Muscle of leg (tissue), 11 donors: ENCODE measurements around the gene ISOC2. TPM values are rescaled to one million over a fixed set of nuclear protein-coding genes. Genes with fewer than 3 reads are reported as not detected.
"Not testable (repeated sequence)": the region's sequence is repeated elsewhere in the genome, so short reads cannot be mapped to it uniquely, and the experiment has no call there.

Source experiments
- DNase-seq: peaks from one replicate; pipeline ENCODE4 v3.0.0; 2013
- H3K27ac ChIP-seq: one replicate; pipeline ENCODE4 v1.5.1; 2013; ENCODE audit warnings: mild to moderate bottlenecking, low read length, control low read depth
- H3K27me3 ChIP-seq: one replicate; pipeline ENCODE4 v1.6.1; 2013; ENCODE audit warnings: low read length; ENCODE audit not compliant: control insufficient read depth, insufficient read depth
- H3K36me3 ChIP-seq: one replicate; pipeline ENCODE4 v1.6.1; 2013; ENCODE audit warnings: low read length; ENCODE audit not compliant: control insufficient read depth, insufficient read depth
- H3K4me1 ChIP-seq: one replicate; pipeline ENCODE4 v1.6.1; 2013; ENCODE audit warnings: low read length; ENCODE audit not compliant: control insufficient read depth, insufficient read depth
- H3K4me3 ChIP-seq: one replicate; pipeline ENCODE4 v1.5.1; 2013; ENCODE audit warnings: low read length, control low read depth
- H3K9me3 ChIP-seq: replicated peaks from 2 replicates; pipeline ENCODE4 v1.6.1; 2013; ENCODE audit warnings: low read depth, low read length; ENCODE audit not compliant: control insufficient read depth
- WGBS: methylation state at CpG from one replicate; pipeline ENCODE4 v1.1.5; 2013; ENCODE audit warnings: missing lambda C conversion rate; ENCODE audit not compliant: insufficient coverage; 5-methylcytosine and 5-hydroxymethylcytosine counted together
- polyA plus RNA-seq, 8 donors: library from polyadenylated mRNA; unstranded; fragments of 120-200 nt; gene quantifications; one replicate each; pipeline versions ENCODE4 v1.2.1 to v1.2.3, GENCODE V29; 2013; ENCODE audit warnings: inconsistent platforms in 1 of 8, low replicate concordance in 1 of 8; ENCODE audit not compliant: insufficient read length in 8 of 8, insufficient read depth in 1 of 8
- total RNA-seq: library from RNA; stranded (reverse); fragments of 120-200 nt; gene quantifications from one replicate; pipeline ENCODE4 v1.2.4, GENCODE V29; 2013

ISOC2 gene
- total and polyA plus RNA-seq, 9 donors, result 31.8 to 39.1 (median 35.3) TPM

- H3K9me3 ChIP-seq, result no peaks in the 10 kb centered on the region
- H3K27ac ChIP-seq, result no peak overlapping the region
- no peaks in the 10 kb centered on the region for H3K4me1 ChIP-seq
- H3K27me3 ChIP-seq, result peaks cover 22% of the 10 kb centered on the region
- no peak for DNase-seq
- WGBS, result 100% methylated on average over 1 of the region's 2 CpGs
- H3K4me3 ChIP-seq, result no peak overlapping the region
- H3K36me3 ChIP-seq, result no peaks in the 10 kb centered on the region
Measured at GRCh38 chr19:55426042-55426441, 35.4 kb downstream of the ISOC2 start.

GRCh38 chr19:55424518-55424917, 36.9 kb downstream of the ISOC2 start:
- DNase-seq, result no peak
- Histone ChIP-seq H3K4me3 (no peak overlapping the region), H3K27me3 (peaks cover 25% of the 10 kb centered on the region), H3K36me3 (no peaks in the 10 kb centered on the region), H3K9me3 (no peaks in the 10 kb centered on the region), H3K27ac (no peak overlapping the region), H3K4me1 (no peaks in the 10 kb centered on the region)
- 82% methylated on average over 3 of the region's 3 CpGs for WGBS

GRCh38 chr19:55423225-55424005, 38.0 kb downstream of the ISOC2 start:
- H3K4me3 ChIP-seq, result no peak overlapping the region
- no peaks in the 10 kb centered on the region for H3K36me3 ChIP-seq
- 44% methylated on average over 4 of the region's 13 CpGs for WGBS
- no peak overlapping the region for H3K27ac ChIP-seq
- H3K27me3 ChIP-seq, result peaks cover 18% of the 10 kb centered on the region
- H3K4me1 ChIP-seq, result no peaks in the 10 kb centered on the region
- DNase-seq, result no peak
- H3K9me3 ChIP-seq, result no peaks in the 10 kb centered on the region

GRCh38 chr19:55421281-55421680, 40.2 kb downstream of the ISOC2 start:
- not testable (repeated sequence) for H3K36me3 ChIP-seq, H3K4me1 ChIP-seq, H3K27ac ChIP-seq, DNase-seq, H3K9me3 ChIP-seq, H3K4me3 ChIP-seq
- peaks cover 18% of the 10 kb centered on the region for H3K27me3 ChIP-seq
- 56% methylated on average over 1 of the region's 4 CpGs for WGBS

- peaks cover 17% of the 10 kb centered on the region for H3K27me3 ChIP-seq
- H3K4me3 ChIP-seq, result no peak overlapping the region
- H3K4me1 ChIP-seq, result no peaks in the 10 kb centered on the region
- no peaks in the 10 kb centered on the region for H3K9me3 ChIP-seq
- WGBS, result 49% methylated on average over 4 of the region's 5 CpGs
- DNase-seq, result no peak
- no peak overlapping the region for H3K27ac ChIP-seq
- no peaks in the 10 kb centered on the region for H3K36me3 ChIP-seq
Measured at GRCh38 chr19:55419624-55420236, 41.7 kb downstream of the ISOC2 start.

GRCh38 chr19:55419103-55419502, 42.3 kb downstream of the ISOC2 start:
- Histone ChIP-seq H3K27ac (no peak overlapping the region), H3K27me3 (peaks cover 15% of the 10 kb centered on the region), H3K4me1 (no peaks in the 10 kb centered on the region), H3K4me3 (no peak overlapping the region), H3K36me3 (no peaks in the 10 kb centered on the region), H3K9me3 (no peaks in the 10 kb centered on the region)
- no peak for DNase-seq
- 63% methylated on average over 4 of the region's 5 CpGs for WGBS

GRCh38 chr19:55418185-55418584, 43.3 kb downstream of the ISOC2 start:
- no peak overlapping the region for H3K4me3 ChIP-seq
- 12% methylated on average over 3 of the region's 7 CpGs for WGBS
- no peaks in the 10 kb centered on the region for H3K36me3 ChIP-seq
- DNase-seq, result peak; percentile 87
- H3K4me1 ChIP-seq, result no peaks in the 10 kb centered on the region
- peaks cover 10% of the 10 kb centered on the region for H3K27me3 ChIP-seq
- H3K27ac ChIP-seq, result no peak overlapping the region
- no peaks in the 10 kb centered on the region for H3K9me3 ChIP-seq

- H3K27me3 ChIP-seq, result peaks cover 3% of the 10 kb centered on the region
- peaks cover 13% of the 10 kb centered on the region for H3K36me3 ChIP-seq
- H3K4me1 ChIP-seq, result peaks cover 25% of the 10 kb centered on the region
- 100% methylated on average over 1 of the region's 2 CpGs for WGBS
- no peaks in the 10 kb centered on the region for H3K9me3 ChIP-seq
- no peak overlapping the region for H3K4me3 ChIP-seq
- no peak overlapping the region for H3K27ac ChIP-seq
- no peak for DNase-seq
Measured at GRCh38 chr19:55410168-55410567, 51.3 kb downstream of the ISOC2 start.

GRCh38 chr19:55409179-55409578, 52.3 kb downstream of the ISOC2 start:
- Histone ChIP-seq H3K4me1 (peaks cover 25% of the 10 kb centered on the region), H3K36me3 (peaks cover 19% of the 10 kb centered on the region)
- DNase-seq, H3K27me3 ChIP-seq, H3K4me3 ChIP-seq, H3K27ac ChIP-seq, H3K9me3 ChIP-seq: not testable (repeated sequence)
- 76% methylated on average over 4 of the region's 8 CpGs for WGBS

- no peaks in the 10 kb centered on the region for H3K27me3 ChIP-seq
- no peak for DNase-seq
- peaks cover 23% of the 10 kb centered on the region for H3K36me3 ChIP-seq
- H3K4me3 ChIP-seq, result peak overlapping the region; percentile 41
- peak overlapping the region; percentile 100 for H3K27ac ChIP-seq
- 63% methylated on average over 6 of the region's 9 CpGs for WGBS
- H3K4me1 ChIP-seq, result peaks cover 25% of the 10 kb centered on the region
- H3K9me3 ChIP-seq, result no peaks in the 10 kb centered on the region
Measured at GRCh38 chr19:55408533-55408872, 52.9 kb downstream of the ISOC2 start.
